Measurements from ENCODE around the gene PAF1.
A peak's percentile ranks its signal among the peaks of the same experiment; 100 is the strongest.

PAF1 gene

DNA sequence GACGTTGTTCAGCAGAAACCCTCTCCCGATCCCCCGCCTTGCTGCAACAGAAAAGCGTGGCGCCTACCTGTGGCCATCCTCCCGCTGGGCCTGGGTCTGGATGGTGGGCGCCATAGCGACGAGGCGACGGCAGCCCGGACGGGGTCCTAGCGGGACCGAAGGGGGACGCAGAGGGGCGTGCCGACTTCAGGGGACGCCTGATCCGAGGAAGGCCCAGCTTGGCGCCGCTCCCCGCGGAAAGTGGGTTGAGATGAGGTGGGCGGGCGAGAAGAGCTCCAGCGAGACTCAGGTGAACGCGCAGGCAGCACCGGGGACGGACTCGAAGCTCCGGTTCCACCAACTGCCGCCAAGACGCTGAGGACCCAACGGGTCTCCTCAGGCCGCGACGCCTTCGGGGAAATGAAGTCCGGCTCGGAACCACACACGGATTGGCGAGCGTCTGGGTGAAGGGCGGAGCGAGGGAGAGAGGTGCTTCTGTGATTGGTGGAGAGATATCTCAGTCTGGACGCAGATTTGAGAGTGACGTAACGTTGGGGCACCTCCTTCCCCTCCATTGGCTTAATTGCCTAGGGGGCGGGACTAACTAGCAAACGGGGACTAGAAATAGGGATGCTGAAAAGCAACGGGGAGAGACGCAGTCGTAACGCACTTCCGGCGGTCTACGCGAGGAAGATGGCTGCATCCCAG lies at the start of gene PAF1, which contains the start of gene MED29:
Gene PAF1 (minus strand): TSS at position 356 of the 687 bp plus-strand sequence. CDS start 242 bp downstream, at position 114.
Gene MED29 (plus strand): TSS at position 628 of the 687 bp plus-strand sequence. CDS start 45 bp downstream, at position 673.
- peak within 1 kb of the TSS; percentile 91 for H3K4me3 ChIP-seq (ENCODE audit: low read depth, low read length)

DNA sequence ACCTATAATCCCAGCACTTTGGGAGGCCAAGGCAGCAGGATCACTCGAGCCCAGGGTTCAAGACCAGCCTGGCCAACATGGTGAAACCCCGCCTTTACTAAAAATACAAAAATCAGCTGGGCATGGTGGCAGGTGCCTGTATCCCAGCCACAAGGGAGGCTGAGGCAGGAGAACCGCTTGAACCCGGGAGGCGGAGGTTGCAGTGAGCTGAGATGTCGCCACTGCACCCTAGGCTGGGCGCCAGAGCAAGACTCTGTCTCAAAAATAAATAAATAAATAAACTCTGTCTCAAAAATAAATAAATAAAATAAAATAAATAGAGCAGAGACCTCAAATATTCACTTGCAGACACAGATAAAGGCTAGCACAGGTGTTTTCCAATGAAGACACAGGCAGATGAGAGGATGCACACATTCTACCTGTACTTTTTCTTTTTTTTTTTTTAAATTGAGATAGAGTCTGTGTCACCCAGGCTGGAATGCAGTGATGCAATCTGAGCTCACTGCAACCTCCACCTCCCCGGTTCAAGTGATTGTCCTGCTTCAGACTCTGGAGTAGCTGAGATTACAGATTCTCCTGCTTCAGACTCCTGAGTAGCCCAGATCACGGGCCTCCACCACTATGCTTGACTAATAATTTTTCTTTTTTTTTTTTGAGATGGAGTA lies 47.5 kb upstream of the PAF1 start:
- H3K4me3 ChIP-seq (ENCODE audit: low read depth, low read length), result no peak overlapping the region

DNA sequence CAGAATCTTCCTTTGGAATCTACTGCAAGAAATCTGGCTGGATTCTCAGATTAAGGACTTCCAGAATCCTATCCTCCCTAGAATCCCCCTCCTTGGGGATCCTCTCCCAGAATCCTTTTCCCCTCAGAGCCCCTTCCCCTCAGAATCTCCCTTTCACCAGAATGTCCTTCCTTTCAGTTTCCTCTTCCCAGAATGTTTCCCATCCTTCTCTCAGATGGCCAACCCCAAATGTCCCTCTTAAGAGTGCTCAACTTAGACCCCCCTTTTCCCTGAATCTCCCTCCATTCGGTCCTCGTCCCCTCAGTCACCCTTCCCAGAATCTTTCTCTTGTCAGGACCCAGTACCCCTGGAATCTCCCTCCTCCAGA lies 45.4 kb upstream of the PAF1 start:
- peak overlapping the region; percentile 65 for H3K4me3 ChIP-seq (ENCODE audit: low read depth, low read length)

DNA sequence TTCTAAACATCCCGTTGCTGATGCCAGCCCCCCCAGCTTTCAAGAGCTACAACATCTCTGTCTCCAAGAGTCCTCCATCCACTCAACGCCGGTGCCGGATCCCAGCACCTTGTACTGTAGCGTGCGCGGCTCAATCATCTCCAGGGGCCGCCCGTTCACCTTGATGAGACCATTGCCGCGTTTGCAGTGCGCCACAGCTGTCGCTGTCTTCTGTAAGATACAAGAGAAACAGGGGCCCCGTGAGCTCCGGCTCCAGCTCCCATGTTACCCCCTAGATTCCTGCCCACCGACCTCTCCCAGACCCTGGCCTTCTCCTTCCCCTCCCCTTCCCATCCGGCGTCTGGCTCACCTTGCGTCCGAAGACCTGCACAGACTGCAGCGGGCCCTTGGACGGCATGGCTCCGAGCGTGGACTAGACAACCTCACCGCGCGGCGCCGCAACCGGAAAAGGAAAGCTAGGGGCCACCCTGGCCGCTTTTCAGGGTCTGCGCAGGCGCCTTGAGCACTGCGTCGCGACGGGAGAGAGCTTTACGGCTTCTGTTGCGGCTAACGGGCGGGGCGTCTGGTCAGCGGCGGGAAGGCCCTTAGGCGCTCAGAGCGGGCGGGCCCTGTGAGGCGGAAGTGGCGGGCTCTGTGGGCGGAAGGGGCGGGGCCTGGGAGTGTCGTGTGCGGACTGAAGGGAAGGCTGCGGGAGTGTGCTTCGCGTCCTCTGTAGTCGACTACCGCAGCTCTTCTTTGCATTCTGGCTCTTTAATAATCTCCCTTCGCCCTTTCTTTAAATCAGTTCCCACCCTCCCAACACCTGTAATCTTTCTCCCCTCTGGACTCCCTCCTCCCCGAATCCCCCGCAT lies 44.8 kb upstream of the PAF1 start, which contains the start of gene RPS16:
Gene RPS16 (minus strand): TSS at position 451 of the 851 bp plus-strand sequence. CDS start 54 bp downstream, at position 397.
- H3K4me3 ChIP-seq (ENCODE audit: low read depth, low read length), result peak within 1 kb of the TSS; percentile 97

DNA sequence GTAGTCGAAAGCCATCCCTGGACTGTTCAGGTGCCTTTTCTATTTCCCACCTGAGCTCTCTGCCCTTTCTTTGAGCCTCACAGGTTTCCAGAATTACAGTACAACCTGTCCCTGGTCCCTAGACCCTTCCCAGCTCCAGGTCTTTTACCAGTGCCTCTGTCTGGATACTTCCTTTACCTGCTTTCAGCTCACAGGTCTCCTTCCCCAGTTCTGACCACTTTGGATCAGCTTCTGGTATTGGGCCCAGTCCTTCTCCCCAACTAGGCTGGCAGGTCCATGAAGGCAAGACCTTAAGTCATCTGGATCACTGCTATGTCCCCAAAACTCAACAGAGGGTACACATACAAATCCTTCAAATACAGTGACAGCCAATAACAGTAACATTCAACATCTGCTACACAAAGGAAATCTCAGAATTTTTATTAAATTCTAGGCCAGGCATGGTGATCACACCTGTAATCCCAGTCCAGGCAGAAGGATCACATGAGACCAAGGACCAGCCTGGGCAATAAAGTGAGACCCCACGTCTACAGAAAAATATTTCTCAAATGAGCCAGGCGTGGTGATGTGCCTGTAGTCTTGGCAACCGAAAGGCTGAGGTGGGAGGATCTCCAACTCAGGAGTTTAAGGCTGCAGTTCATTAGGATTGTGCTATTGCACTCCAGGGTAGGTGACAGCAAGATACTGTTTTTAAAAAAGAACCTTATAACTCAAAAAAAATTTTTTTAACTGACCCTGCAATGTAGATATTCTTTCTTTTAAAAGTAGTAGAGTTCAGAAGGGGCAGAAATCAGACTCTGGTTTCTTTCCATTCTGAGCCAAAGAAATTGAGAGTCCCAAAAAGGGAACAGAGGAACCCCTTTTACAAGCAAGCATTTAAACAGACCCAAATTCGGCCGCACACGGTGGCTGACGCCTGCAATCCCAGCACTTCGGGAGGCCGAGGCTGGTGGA lies 43.5 kb upstream of the PAF1 start:
- H3K4me3 ChIP-seq (ENCODE audit: low read depth, low read length), result peak overlapping the region; percentile 97

DNA sequence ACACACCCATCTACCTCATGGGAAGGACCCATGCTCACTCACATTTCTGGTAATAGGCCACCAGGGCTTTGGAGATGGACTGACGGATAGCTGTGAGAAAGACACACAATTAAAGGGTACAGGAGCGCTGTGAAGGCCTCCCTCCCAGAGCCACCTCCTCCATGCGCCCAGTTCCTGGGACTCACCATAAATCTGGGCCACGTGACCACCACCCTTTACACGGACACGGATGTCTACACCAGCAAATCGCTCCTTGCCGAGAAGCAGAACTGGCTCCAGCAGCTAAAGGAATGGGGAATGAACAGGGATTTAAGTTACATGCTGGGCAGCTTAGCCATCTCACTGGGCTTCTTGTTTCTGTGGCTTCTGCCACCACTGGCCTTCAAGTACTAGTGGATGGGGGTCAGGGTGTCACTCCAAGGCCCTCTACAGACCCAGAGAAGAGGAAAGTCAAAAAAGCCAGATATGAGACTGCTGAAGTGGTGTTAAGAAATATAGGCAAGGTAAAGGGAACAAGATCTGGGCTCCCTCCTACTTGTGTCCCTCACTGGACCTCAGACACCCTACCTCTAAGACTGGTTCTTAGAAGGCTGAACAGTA lies 42.7 kb upstream of the PAF1 start:
- no peak overlapping the region for H3K4me3 ChIP-seq (ENCODE audit: low read depth, low read length)

DNA sequence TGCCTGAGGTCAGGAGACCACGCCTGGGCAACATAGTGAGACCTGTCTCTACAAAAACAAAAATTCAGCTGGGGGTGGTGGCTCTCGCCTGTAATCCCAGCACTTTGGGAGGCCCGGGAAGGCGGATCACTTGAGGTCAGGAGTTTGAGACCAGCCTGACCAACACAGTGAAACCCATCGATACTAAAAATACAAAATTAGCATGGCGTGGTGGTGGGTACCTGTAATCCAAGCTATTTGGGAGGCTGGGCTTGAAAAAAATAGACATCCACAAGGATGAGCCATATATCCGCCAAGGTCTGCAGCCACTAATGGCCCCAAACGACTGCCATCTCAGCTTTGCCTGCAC lies 41.7 kb upstream of the PAF1 start:
- no peak overlapping the region for H3K4me3 ChIP-seq (ENCODE audit: low read depth, low read length)

DNA sequence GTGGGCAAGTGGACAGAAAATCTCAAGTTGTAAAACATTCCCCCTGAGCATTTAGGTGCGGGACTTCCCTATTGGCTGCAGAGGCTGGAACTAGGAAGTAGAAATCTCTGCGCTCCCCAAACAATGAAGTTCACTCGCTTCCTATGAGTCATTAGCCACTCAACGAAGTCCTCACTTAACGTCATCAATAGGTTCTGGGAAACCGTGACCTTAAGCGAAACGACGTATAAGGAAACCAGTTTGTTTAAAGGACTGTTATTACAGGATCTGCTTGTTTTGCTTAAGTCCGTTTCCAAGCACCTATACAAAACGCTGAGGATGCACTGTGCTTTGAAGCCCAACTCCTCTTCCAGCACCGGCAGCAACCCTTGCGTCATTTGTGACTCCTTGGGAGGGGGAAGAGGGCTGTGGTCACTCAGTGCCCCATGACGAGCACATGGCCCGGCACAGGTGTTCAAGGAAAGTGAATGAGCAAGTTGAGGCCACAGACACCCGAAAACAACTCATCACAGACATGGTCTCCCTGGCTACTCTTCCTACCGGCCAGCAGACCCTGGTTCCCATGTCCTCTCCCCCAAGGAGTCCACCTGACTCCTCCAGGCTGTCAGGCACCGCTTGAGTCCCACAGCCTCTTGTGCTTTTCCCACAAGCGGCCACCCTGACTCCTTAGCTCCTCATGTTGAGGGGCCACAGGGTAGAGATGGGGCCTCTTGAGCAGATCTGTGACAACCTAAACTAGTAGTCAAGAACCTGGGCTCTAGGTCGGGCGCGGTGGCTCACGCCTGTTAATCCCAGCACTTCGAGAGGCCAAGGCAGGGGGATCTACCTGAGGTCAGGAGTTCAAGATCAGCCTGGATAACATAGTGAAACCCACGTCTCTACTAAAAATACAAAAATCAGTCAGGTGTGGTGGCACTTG lies 40.0 kb upstream of the PAF1 start:
- no peak overlapping the region for H3K4me3 ChIP-seq (ENCODE audit: low read depth, low read length)

DNA sequence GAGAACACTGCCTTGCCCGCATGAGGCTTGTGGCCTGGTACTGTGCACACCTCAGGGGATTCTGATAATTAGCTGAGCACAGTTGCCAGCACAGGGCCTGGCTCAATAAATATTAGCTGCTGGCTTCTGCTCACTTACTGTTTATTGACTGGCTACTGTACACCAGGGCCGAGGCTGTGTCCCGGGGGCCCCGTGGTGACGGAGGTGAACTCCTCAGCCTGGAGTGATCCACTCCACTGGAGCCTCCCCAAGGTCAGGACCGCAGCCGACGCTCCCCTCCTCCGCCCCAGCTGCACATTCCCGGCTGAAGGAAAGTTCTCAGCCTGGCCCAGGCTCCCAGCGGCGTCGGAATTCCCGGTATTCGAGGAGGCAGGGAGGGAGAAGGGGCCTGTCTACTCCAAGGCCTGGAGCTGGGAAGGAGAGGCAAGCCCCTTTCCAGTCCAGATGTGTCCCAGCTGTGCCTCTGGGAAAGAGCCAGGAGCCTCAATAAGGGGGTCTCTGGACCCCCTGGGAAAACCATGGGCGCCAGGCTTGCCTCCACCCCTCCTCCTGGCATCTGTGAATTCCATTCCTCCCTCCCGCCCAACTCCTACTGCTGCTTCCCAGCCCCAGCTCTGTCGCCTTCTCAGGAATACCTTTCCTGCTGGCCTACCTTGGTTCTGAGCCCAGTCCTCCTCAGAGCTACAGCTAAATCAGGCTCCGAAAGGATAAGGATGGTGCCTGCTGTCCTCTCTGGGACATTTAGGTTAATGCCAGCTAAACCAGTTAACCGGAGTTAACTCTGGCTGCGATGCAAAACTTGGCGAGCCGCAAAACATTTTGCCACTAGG lies 37.6 kb upstream of the PAF1 start:
- H3K4me3 ChIP-seq (ENCODE audit: low read depth, low read length), result no peak overlapping the region

DNA sequence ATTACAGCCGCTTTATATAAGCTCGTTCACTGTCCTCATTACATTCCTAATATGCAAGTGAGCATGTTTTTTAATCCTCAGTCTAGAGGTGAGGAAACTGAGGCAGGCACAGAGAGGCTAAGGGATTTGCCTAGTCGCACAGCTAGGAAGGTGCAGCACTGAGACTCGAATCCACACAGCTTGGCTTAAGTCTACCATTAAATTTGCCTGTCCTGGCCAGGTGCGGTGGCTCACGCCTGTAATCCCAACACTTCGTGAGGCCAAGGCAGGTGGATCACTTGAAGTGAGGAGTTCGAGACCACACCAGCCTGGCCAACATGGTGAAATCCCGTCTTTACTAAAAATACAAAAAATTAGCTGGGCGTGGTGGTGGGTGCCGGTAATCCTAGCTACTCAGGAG lies 36.8 kb upstream of the PAF1 start:
- H3K4me3 ChIP-seq (ENCODE audit: low read depth, low read length), result no peak overlapping the region

DNA sequence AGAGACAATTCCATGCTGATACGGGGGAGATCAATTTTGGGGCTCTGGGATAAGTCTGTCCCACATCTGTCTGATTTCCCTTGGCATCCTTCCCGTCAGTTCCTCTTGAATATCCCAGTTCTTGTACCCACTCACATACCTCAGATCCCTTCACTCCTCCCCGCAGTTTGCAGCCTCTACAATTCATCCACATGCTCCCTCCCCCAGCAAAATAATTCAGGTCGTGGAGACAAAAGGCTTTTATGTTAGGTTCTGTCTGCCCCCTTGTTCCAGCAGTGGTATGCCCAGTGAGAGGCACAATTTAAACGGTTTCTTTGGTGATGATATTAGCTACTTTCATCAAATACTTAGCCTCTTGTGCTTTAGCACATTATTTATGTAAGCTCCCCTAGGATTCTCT lies 35.3 kb upstream of the PAF1 start:
- no peak overlapping the region for H3K4me3 ChIP-seq (ENCODE audit: low read depth, low read length)

DNA sequence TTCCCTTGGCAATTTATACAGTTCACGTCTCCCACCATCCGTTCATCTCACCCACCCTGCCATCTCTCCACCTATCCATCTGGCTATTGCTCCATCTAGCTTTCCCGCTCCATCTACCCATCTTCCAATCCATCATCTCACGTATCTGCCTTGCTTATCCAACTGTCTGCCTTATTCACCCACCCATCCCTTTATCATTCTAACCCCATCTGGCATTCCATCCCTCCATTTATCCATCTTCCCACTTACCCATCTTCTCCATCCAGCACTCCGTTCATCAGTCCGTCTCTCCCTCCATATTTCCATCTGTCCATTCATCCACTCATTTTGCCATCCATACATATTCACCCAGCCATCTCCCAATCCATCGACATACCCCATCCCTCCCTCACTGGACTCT lies 34.8 kb upstream of the PAF1 start:
- no peak overlapping the region for H3K4me3 ChIP-seq (ENCODE audit: low read depth, low read length)

DNA sequence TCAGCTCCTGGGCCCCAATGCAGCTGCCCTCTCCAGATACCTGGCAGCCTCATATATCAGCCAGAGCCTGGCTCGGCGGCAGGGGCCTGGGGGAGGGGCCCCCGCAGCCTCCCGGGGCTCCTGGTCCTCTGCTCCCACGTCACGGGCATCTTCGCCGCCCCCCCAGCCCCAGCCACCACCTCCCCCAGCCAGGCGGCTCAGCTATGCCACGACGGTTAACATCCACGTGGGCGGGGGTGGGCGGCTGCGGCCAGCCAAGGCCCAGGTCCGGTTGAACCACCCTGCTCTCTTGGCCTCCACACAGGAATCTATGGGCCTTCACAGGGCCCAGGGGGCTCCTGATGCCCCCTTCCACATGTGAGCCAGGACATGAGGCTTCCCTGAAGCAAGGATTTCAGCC lies 34.0 kb upstream of the PAF1 start:
- no peak overlapping the region for H3K4me3 ChIP-seq (ENCODE audit: low read depth, low read length)

DNA sequence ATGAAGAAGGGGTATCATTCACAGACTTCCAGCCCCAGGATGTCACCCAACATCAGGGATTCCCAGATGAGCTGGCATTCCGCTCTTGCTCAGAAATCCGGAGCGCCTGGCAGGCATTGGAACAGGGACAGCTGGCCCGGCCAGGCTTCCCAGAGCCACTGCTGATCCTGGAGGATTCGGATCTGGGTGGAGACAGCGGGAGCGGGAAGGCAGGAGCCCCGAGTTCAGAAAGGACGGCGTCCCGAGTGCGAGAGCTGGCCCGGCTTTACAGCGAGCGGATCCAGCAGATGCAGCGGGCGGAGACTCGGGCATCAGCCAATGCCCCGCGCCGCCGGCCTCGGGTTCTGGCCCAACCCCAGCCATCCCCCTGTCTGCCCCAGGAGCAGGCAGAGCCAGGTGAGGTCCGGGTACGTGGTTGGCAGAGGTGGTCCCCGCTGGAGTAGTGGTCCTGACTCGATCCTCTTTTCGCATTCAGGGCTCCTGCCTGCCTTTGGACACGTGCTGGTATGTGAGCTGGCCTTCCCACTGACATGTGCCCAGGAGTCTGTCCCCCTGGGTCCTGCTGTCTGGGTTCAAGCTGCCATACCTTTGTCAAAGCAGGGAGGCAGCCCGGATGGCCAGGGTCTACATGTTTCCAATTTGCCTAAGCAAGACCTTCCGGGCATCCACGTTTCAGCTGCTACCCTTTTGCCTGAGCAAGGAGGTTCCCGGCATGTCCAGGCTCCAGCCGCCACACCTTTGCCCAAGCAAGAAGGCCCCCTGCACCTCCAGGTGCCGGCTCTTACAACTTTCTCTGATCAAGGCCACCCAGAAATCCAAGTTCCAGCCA lies 32.6 kb upstream of the PAF1 start:
- H3K4me3 ChIP-seq (ENCODE audit: low read depth, low read length), result no peak overlapping the region

DNA sequence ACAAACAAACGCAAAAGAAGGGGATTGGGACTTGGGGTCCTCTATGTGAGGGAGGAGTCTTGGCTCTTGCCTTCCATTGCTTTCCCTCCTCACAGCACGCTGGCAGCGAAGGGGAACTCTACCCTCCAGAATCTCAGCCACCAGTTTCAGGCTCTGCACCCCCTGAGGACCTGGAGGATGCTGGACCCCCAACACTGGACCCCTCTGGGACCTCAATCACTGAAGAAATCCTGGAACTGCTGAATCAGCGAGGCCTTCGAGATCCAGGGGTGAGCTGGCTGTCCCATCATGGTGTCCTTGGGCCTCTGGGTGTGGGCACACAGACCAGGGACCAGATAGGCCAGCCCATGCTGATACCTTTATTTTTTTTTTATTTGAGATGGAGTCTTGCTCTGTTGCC lies 31.1 kb upstream of the PAF1 start:
- H3K4me3 ChIP-seq (ENCODE audit: low read depth, low read length), result no peak overlapping the region

DNA sequence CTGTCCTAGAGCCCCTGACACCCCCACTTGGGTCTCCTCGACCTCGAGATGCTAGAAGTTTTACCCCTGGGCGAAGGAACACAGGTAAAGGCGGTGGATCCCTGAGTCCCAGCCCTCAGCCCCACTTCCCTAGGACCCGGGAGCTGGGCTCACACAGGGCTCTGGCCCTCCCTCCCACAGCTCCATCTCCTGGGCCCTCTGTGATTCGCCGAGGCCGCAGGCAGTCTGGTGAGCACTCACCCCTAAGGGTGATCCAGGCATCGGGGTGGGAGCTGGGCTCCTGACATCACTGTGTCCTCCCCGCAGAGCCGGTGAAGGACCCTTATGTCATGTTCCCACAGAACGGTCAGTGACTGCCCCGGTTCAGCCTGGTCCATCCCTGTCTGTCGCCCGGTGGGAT lies 29.9 kb upstream of the PAF1 start:
- no peak overlapping the region for H3K4me3 ChIP-seq (ENCODE audit: low read depth, low read length)

DNA sequence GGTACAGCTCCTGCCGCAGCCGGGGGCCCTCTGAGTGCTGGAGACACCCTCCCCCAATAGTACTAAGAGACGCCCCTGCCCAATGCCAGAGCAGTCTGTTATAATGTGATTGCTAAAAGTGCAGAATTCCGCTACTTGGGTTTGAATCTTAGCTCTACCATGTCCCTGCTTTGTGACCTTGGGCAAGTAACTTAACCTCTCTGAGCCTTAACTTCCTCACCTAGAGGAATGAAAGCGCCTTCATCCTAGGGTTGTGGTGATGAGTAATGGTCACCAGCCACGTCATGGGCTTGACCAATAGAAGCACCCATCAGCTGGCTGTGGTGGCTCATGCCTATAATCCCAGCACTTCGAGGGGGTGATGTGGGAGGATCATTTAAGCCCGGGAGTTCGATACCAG lies 28.1 kb upstream of the PAF1 start:
- H3K4me3 ChIP-seq (ENCODE audit: low read depth, low read length), result no peak overlapping the region
